DOHH2 (cell line): ENCODE data around the gene MOB2.

Experiments used
- EZH2phosphoT487 ChIP-seq: fragments of 200-600 bp; sonication (generic); IDR thresholded peaks from 2 replicates; pipeline ENCODE4 v1.6.1; 2017; ENCODE audit warnings: borderline replicate concordance, mild to moderate bottlenecking, antibody characterized with exemption, low read length, moderate library complexity, mixed read lengths
- TF ChIP-seq, protein P1 (sequence below): fragments of 200-600 bp; sonication (generic); IDR thresholded peaks from one replicate; pipeline ENCODE4 v1.5.1; 2014; ENCODE audit warnings: antibody characterized with exemption, mild to moderate bottlenecking, low read depth, low read length; ENCODE audit not compliant: poor library complexity, severe bottlenecking

DNA sequence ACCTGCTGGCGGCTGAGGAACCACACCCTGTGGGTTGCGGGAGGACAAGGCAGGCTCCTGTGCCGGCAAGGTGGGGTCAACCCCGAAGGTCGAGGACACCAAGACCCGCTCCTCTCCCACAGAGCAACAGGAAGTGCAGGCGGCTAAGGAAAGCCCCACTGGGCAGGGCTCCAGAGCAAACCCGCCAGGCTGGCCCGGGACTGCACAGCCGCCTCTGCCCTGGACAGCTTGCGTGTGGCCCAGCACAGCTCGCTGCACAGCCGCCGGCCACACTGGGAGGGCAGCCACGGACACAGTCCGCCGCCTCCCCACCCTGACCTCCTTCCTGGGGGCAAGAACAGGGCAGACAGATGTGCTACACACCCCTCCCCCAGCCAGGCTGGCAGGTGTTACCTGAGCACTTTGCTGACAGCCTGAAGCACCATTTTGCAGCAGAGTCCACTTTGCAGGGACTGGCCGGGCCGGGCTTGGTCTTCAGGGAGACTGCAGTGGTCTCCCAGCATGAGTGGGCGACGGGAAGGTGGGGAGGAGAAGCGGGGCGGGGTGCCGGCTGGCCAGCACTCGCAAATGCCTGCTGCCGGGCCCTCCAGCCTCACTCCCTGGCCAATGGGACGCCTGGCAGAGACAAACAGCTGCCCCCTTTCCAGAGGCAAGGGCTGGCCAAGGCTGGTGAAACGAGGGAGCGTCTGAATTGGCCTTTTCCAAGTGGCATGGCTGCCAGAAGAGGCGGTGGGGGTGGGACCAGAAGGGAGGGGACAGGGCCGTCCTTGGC lies at the start of gene MOB2:
- TF ChIP-seq, protein P1, sequence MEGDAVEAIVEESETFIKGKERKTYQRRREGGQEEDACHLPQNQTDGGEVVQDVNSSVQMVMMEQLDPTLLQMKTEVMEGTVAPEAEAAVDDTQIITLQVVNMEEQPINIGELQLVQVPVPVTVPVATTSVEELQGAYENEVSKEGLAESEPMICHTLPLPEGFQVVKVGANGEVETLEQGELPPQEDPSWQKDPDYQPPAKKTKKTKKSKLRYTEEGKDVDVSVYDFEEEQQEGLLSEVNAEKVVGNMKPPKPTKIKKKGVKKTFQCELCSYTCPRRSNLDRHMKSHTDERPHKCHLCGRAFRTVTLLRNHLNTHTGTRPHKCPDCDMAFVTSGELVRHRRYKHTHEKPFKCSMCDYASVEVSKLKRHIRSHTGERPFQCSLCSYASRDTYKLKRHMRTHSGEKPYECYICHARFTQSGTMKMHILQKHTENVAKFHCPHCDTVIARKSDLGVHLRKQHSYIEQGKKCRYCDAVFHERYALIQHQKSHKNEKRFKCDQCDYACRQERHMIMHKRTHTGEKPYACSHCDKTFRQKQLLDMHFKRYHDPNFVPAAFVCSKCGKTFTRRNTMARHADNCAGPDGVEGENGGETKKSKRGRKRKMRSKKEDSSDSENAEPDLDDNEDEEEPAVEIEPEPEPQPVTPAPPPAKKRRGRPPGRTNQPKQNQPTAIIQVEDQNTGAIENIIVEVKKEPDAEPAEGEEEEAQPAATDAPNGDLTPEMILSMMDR, result no peak
- TF ChIP-seq EZH2phosphoT487, result no peak
